Upper lobe of right lung (tissue), 1 donor: ENCODE measurements around the gene STK31. TPM values are rescaled to one million over a fixed set of nuclear protein-coding genes. Genes with fewer than 3 reads are reported as not detected.
"Not testable (repeated sequence)": the region's sequence is repeated elsewhere in the genome, so short reads cannot be mapped to it uniquely, and the experiment has no call there.

Experiments used
- ATAC-seq: fragments of 200-7000 bp; cut with Tn5 transposase; one replicate; pipeline ENCODE4 v1.9.1; 2020; ENCODE audit warnings: mild to moderate bottlenecking, moderate library complexity
- DNase-seq: peaks from one replicate; pipeline ENCODE4 v3.0.0-alpha.2; 2020
- H3K27ac ChIP-seq: fragments of 200-600 bp; one replicate; pipeline ENCODE4 v1.8.0; 2022
- H3K27me3 ChIP-seq: fragments of 200-600 bp; one replicate; pipeline ENCODE4 v1.8.0; 2022; ENCODE audit warnings: mild to moderate bottlenecking
- H3K36me3 ChIP-seq: fragments of 200-600 bp; one replicate; pipeline ENCODE4 v1.8.0; 2022
- H3K4me1 ChIP-seq: fragments of 200-600 bp; one replicate; pipeline ENCODE4 v1.8.0; 2022
- H3K4me3 ChIP-seq: fragments of 200-600 bp; one replicate; pipeline ENCODE4 v1.8.0; 2022; ENCODE audit warnings: mild to moderate bottlenecking
- H3K9me3 ChIP-seq: fragments of 200-600 bp; one replicate; pipeline ENCODE4 v1.8.0; 2022
- CTCF ChIP-seq: fragments of 200-600 bp; IDR thresholded peaks from one replicate; pipeline ENCODE4 v1.8.0; 2022; ENCODE audit warnings: antibody characterized with exemption
- intact Hi-C: fragments of 100-400 bp; cut with DNase I; formaldehyde crosslinking; loops from one replicate; pipeline ENCODE4 v1.11.0; 2022
- total RNA-seq: library from RNA; stranded (reverse); fragmentation: NEBNext Ultra II Directional; extraction: Animal tissue kit (Norgen Biotek cat#: 25700); gene quantifications from one replicate; pipeline ENCODE4 v1.2.1, GENCODE V29; 2021
- donor health status: DM: no; HTN: yes; CAD: no; lungs with severe emphysema.

Gene STK31
- total RNA-seq, 1 donor from 2014 or later: 1.1 TPM

DNA sequence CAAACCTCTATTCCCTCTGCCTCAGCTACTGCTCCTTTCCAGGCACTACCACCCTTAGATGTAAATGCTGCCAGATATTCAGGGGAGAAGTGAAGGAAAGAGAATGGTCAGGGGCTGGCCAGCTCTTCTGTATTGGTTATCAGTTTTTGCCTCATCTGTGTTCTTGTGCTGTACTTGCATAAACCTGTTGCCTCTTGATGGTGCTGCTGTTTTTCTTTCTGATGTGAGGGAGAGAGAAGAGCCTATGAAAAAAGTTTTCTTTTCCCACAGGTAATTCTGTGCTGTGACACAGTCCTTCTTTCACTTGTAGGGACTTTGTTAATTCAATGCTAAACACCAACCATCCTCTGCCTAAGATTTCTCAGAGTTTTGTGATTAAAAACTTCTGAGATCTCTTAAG, 57.5 kb downstream of the STK31 start:
- Histone ChIP-seq H3K27me3 (no peaks in the 10 kb centered on the region), H3K9me3 (no peaks in the 10 kb centered on the region), H3K4me1 (no peaks in the 10 kb centered on the region), H3K27ac (no peak overlapping the region), H3K36me3 (no peaks in the 10 kb centered on the region), H3K4me3 (no peak overlapping the region)
- TF ChIP-seq CTCF: no peak
- no peak for ATAC-seq
- no peak for DNase-seq
- intact Hi-C loops: no loop called here

- intact Hi-C loops: no loop called here
- no peak for TF ChIP-seq CTCF
- no peaks in the 10 kb centered on the region for H3K4me1 ChIP-seq
- no peak overlapping the region for H3K27ac ChIP-seq
- ATAC-seq: no peak
- no peak for DNase-seq
- no peak overlapping the region for H3K4me3 ChIP-seq
- H3K9me3 ChIP-seq: no peaks in the 10 kb centered on the region
- H3K27me3 ChIP-seq: no peaks in the 10 kb centered on the region
- H3K36me3 ChIP-seq: no peaks in the 10 kb centered on the region
Measured at GRCh38 chr7:23768022-23768421, 58.0 kb downstream of the STK31 start.

DNA sequence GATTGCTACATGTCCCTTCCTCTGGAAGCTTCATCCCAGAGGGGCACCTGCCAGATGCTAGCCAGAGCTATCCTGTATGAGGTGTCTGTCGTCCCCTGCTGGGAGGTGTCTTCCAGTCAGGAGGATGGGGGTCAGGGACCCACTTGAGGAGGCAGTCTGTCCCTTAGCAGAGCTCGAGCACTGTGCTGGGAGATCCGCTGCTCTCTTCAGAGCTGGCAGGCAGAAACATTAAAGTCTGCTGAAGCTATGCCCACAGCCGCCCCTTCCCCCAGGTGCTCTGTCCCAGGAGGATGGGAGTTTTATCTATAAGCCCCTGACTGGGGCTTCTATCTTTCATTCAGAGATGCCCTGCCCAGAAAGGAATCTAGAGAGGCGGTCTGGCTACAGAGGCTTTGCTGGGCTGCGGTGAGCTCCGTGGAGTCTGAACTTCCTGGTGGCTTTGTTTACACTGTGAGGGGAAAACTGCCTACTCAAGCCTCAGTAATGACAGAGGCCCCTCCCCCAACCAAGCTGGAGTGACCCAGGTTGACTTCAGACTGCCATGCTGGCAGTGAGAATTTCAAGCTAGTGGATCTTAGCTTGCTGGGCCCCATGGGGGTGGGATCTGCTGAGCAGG, 69.3 kb downstream of the STK31 start:
- H3K4me1 ChIP-seq, H3K9me3 ChIP-seq, H3K27me3 ChIP-seq, H3K4me3 ChIP-seq, DNase-seq, H3K36me3 ChIP-seq, intact Hi-C loops, ATAC-seq, H3K27ac ChIP-seq: not testable (repeated sequence)

DNA sequence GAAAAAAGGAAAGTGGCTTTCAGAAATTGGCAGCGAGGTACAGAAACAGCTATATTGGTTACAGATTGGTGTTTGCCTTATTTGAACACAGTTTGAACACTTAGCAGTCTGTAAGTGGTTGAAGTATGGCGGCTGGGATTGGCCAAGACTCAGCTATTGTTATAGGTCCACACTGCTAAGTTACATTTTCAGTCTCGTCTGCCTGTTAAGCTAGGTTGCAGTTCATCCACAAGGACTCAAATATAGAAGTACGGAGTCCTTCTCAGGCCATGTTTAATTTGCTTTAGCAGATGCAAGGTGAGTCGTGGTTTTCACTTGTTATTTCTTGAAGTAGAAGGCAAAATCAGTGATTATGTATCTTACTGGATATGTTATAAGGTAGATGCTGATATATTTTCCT, 73.1 kb downstream of the STK31 start:
- no peaks in the 10 kb centered on the region for H3K9me3 ChIP-seq
- intact Hi-C loops: no loop called here
- ATAC-seq: no peak

GRCh38 chr7:23787272-23787671, 77.3 kb downstream of the STK31 start:
- Histone ChIP-seq H3K27me3 (no peaks in the 10 kb centered on the region), H3K4me3 (no peak overlapping the region), H3K9me3 (no peaks in the 10 kb centered on the region), H3K4me1 (no peaks in the 10 kb centered on the region), H3K36me3 (no peaks in the 10 kb centered on the region), H3K27ac (no peak overlapping the region)
- no peak for ATAC-seq
- no peak for TF ChIP-seq CTCF
- intact Hi-C loops: no loop called here
- no peak for DNase-seq

More for the DNA sequence above, 73.1 kb downstream of the STK31 start:
- H3K27ac ChIP-seq: no peak overlapping the region
- H3K4me3 ChIP-seq: no peak overlapping the region
- H3K27me3 ChIP-seq: no peaks in the 10 kb centered on the region
- DNase-seq: no peak
- H3K36me3 ChIP-seq: no peaks in the 10 kb centered on the region
- H3K4me1 ChIP-seq: no peaks in the 10 kb centered on the region
- TF ChIP-seq CTCF: no peak

DNA sequence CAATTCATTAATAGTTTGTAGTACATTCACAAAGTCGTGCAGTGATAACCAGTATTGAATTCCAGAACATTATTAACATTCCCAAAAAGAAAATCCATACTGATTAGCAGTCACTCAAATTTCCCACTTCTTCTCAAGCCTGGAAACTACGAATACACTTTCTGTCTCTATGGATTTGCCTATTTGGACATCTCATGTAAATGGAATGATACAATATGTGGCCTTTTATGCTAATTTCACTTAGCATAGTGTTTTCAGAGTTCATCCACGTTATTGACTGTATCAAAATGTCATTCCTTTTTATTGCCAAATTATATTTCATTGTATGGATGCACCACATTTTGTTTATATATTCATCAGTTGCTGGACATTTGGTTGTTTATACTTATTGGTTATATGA, 78.8 kb downstream of the STK31 start:
- H3K4me1 ChIP-seq: no peaks in the 10 kb centered on the region
- ATAC-seq: no peak
- H3K9me3 ChIP-seq: no peaks in the 10 kb centered on the region
- no peak overlapping the region for H3K4me3 ChIP-seq
- DNase-seq: no peak
- H3K36me3 ChIP-seq: no peaks in the 10 kb centered on the region
- no peak for TF ChIP-seq CTCF
- H3K27me3 ChIP-seq: no peaks in the 10 kb centered on the region
- intact Hi-C loops: no loop called here
- no peak overlapping the region for H3K27ac ChIP-seq
